HEK293 (cell line): ENCODE results near the gene SLBP.
A peak's percentile ranks its signal among the peaks of the same experiment; 100 is the strongest.

Experiments used
- CTCF ChIA-PET: fragments of 350-600 bp; formaldehyde crosslinking; extraction: SDS; loops from one replicate; lab custom pipeline; 2021; ENCODE audit warnings: antibody characterized with exemption; lab: Yijun Ruan, JAX
- POLR2A ChIA-PET: fragments of 300-600 bp; formaldehyde crosslinking; extraction: SDS; loops from one replicate; lab custom pipeline; 2020; ENCODE audit warnings: antibody characterized with exemption, inconsistent platforms; lab: Yijun Ruan, JAX
- H3K27ac ChIP-seq: fragments of 200-500 bp; sonication (Bioruptor generic); 2 replicates; pipeline ENCODE4 v1.5.1; 2014; ENCODE audit warnings: low read depth, low read length, control low read depth, inconsistent platforms; ENCODE audit errors: extremely low read depth
- H3K36me3 ChIP-seq, 2 experiments: fragments of 200-500 bp in 1 of 2; sonication (Bioruptor generic) in 1 of 2; 1 replicate in 1 of 2; 2 replicates in 1 of 2; pipeline ENCODE4 v1.5.1; 2014 to 2017; ENCODE audit warnings: inconsistent platforms in 2 of 2, low read length in 2 of 2; ENCODE audit not compliant: control insufficient read depth in 2 of 2, insufficient read depth in 1 of 2
- H3K4me1 ChIP-seq: fragments of 200-500 bp; sonication (Bioruptor generic); 2 replicates; pipeline ENCODE4 v1.5.1; 2014; ENCODE audit warnings: mild to moderate bottlenecking, low read length, inconsistent platforms; ENCODE audit not compliant: control insufficient read depth, insufficient read depth
- H3K4me3 ChIP-seq: 2 replicates; pipeline ENCODE4 v1.5.1; 2011; ENCODE audit warnings: low read depth, mild to moderate bottlenecking, control low read depth, low read length, moderate library complexity
- H3K9me3 ChIP-seq: fragments of 200-500 bp; sonication (Bioruptor generic); 2 replicates; pipeline ENCODE4 v1.5.1; 2014; ENCODE audit warnings: low read depth, low read length, inconsistent platforms; ENCODE audit not compliant: control insufficient read depth, insufficient read depth
- GFI1B ChIP-seq: fragments of 450-650 bp; formaldehyde crosslinking; IDR thresholded peaks from 2 replicates; pipeline ENCODE4 v1.5.1; 2016; ENCODE audit warnings: missing biosample characterization, missing genetic modification characterization
- GLI2 ChIP-seq: fragments of 450-650 bp; formaldehyde crosslinking; IDR thresholded peaks from 2 replicates; pipeline ENCODE4; 2017; ENCODE audit warnings: missing biosample characterization, missing genetic modification characterization, low read depth, borderline replicate concordance
- KLF1 ChIP-seq: fragments of 450-650 bp; formaldehyde crosslinking; IDR thresholded peaks from 2 replicates; pipeline ENCODE4 v1.5.1; 2016; ENCODE audit warnings: missing biosample characterization, missing genetic modification characterization
- KLF8 ChIP-seq: fragments of 450-650 bp; formaldehyde crosslinking; IDR thresholded peaks from 2 replicates; pipeline ENCODE4 v1.5.1; 2016; ENCODE audit warnings: missing biosample characterization, missing genetic modification characterization
- SCRT1 ChIP-seq: fragments of 450-650 bp; formaldehyde crosslinking; IDR thresholded peaks from 2 replicates; pipeline ENCODE4 v1.5.1; 2016; ENCODE audit warnings: missing biosample characterization, missing genetic modification characterization, borderline replicate concordance
- SCRT2 ChIP-seq: fragments of 450-650 bp; formaldehyde crosslinking; IDR thresholded peaks from 2 replicates; pipeline ENCODE4 v1.5.1; 2016; ENCODE audit warnings: missing biosample characterization, missing genetic modification characterization
- ZNF169 ChIP-seq: fragments of 450-650 bp; formaldehyde crosslinking; IDR thresholded peaks from 2 replicates; pipeline ENCODE4 v1.5.1; 2016; ENCODE audit warnings: missing biosample characterization, missing genetic modification characterization
- ZNF174 ChIP-seq: fragments of 450-650 bp; formaldehyde crosslinking; IDR thresholded peaks from 2 replicates; pipeline ENCODE4 v1.5.0; 2017; ENCODE audit warnings: missing biosample characterization, mild to moderate bottlenecking, missing genetic modification characterization
- ZNF184 ChIP-seq: fragments of 450-650 bp; IDR thresholded peaks from 2 replicates; pipeline ENCODE4 v1.5.1; 2018; ENCODE audit warnings: missing biosample characterization, mild to moderate bottlenecking, missing genetic modification characterization
- ZNF19 ChIP-seq: fragments of 450-650 bp; formaldehyde crosslinking; IDR thresholded peaks from 2 replicates; pipeline ENCODE4; 2016; ENCODE audit warnings: missing biosample characterization, missing genetic modification characterization, low read depth
- ZNF221 ChIP-seq: fragments of 450-650 bp; formaldehyde crosslinking; IDR thresholded peaks from 2 replicates; pipeline ENCODE4 v1.5.1; 2017; ENCODE audit warnings: missing biosample characterization, missing genetic modification characterization, borderline replicate concordance
- ZNF302 ChIP-seq: fragments of 450-650 bp; formaldehyde crosslinking; IDR thresholded peaks from 2 replicates; pipeline ENCODE4 v1.5.1; 2016; ENCODE audit warnings: missing biosample characterization, missing genetic modification characterization, low read depth
- ZNF394 ChIP-seq: fragments of 450-650 bp; formaldehyde crosslinking; IDR thresholded peaks from 2 replicates; pipeline ENCODE4 v1.5.1; 2016; ENCODE audit warnings: missing biosample characterization, missing genetic modification characterization, mild to moderate bottlenecking, moderate library complexity, borderline replicate concordance
- ZNF571 ChIP-seq: fragments of 450-650 bp; formaldehyde crosslinking; IDR thresholded peaks from 2 replicates; pipeline ENCODE4 v1.5.0; 2017; ENCODE audit warnings: missing biosample characterization, missing genetic modification characterization
- ZNF623 ChIP-seq: fragments of 450-650 bp; formaldehyde crosslinking; IDR thresholded peaks from 2 replicates; pipeline ENCODE4 v1.5.1; 2016; ENCODE audit warnings: missing biosample characterization, missing genetic modification characterization
- ZNF660 ChIP-seq: fragments of 450-650 bp; IDR thresholded peaks from 2 replicates; pipeline ENCODE4 v1.5.1; 2018; ENCODE audit warnings: missing biosample characterization, mild to moderate bottlenecking, missing genetic modification characterization
- ZNF664 ChIP-seq: fragments of 450-650 bp; formaldehyde crosslinking; IDR thresholded peaks from 2 replicates; pipeline ENCODE4 v1.5.1; 2016; ENCODE audit warnings: missing biosample characterization, missing genetic modification characterization
- ZNF76 ChIP-seq: fragments of 450-650 bp; formaldehyde crosslinking; IDR thresholded peaks from 2 replicates; pipeline ENCODE4; 2016; ENCODE audit warnings: low read depth, missing biosample characterization, missing genetic modification characterization, borderline replicate concordance
- ZNF791 ChIP-seq: fragments of 450-650 bp; formaldehyde crosslinking; IDR thresholded peaks from 2 replicates; pipeline ENCODE4 v1.5.1; 2016; ENCODE audit warnings: missing biosample characterization, missing genetic modification characterization
- ZNF837 ChIP-seq: fragments of 450-650 bp; formaldehyde crosslinking; IDR thresholded peaks from 2 replicates; pipeline ENCODE4 v1.5.1; 2016; ENCODE audit warnings: missing biosample characterization, missing genetic modification characterization
- ZNF843 ChIP-seq: fragments of 450-650 bp; formaldehyde crosslinking; IDR thresholded peaks from 2 replicates; pipeline ENCODE4 v1.5.1; 2016; ENCODE audit warnings: missing biosample characterization, missing genetic modification characterization
- ZSCAN16 ChIP-seq: fragments of 450-650 bp; formaldehyde crosslinking; IDR thresholded peaks from 2 replicates; pipeline ENCODE4 v1.5.1; 2016; ENCODE audit warnings: missing biosample characterization, missing genetic modification characterization
- ZSCAN30 ChIP-seq: fragments of 450-650 bp; IDR thresholded peaks from 2 replicates; pipeline ENCODE4 v1.5.1; 2018; ENCODE audit warnings: missing biosample characterization, mild to moderate bottlenecking, missing genetic modification characterization, moderate library complexity
- ZXDB ChIP-seq: fragments of 450-650 bp; formaldehyde crosslinking; IDR thresholded peaks from 2 replicates; pipeline ENCODE4 v1.5.1; 2016; ENCODE audit warnings: missing biosample characterization, missing genetic modification characterization
- TF ChIP-seq, protein P1 (sequence below): fragments of 450-650 bp; formaldehyde crosslinking; IDR thresholded peaks from 2 replicates; pipeline ENCODE4 v1.5.1; 2016; ENCODE audit warnings: missing biosample characterization, missing genetic modification characterization, borderline replicate concordance
- TF ChIP-seq, protein P2 (sequence below): fragments of 450-650 bp; formaldehyde crosslinking; IDR thresholded peaks from 2 replicates; pipeline ENCODE4 v1.5.1; 2016; ENCODE audit warnings: missing biosample characterization, missing genetic modification characterization

SLBP gene

DNA sequence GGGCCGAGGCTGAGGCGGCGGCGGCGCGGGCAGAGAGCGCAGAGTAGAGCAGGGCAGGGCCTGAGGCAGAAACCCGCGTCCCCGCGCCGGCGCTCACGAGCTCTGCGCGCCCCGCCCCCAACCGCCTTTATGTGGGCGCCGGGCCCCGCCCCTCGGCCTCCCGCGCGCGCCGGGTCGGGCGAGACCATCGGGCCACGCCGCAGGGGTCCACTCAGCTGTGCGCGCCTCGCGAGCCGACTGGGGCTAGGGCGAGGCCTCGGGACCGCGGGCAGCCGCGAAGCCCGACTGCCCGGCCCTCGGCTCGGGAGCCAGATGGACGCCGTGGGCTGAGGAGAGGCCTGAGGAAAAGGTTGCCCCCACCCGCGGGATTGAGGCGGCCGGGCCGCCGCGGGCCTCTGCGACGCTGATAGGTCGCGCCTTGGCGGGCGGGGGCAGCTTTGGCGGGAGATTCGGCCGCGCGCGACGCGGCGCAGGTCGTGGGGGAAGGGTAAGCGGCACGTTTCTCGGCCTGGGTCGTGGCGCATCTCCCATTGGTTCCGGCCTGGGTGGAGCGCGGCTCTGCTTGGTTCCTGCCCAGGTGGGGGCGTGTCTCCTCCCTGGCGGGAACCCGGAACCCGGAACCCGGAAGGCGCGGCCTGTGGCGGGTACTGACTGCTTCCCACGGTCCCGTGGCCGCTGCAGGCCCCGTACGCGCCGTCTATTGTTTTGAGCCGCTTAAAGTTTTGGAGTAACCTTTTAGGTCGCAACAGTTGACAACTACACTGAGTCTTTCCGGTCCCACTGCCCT lies at the start of gene SLBP (continued):
- 0 out of 2 replicates have a peak, but pooled peaks have one; percentile 13 for TF ChIP-seq ZNF660

DNA sequence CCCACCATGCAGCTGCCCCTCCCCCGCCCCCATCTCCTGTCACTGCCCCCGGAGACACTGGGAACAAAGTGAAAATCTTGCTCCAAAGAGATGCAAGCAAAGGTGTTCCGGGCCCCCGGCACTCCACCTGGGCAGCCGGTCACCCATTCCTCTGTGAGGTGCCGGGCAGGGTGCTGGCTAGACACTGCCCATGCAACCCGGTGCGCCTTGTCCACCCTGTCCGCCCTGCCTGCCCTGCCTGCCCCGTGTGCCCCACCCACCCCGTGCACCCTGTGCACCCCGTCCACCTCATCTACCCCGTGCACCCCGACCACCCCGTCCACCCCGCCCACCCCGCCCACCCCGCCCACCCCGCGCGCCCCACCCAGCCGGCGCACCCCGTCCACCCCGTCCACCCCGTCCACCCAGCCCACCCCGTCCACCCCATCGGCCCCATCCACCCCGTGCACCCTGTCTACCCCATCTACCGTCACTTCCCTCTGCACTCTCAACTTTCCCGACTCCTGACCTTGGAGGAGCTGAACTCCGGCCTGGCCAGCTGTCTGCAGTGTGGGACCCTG lies 49.1 kb upstream of the SLBP start:
- ChIA-PET CTCF (interaction anchor here (0.6 kb wide), 1 partner anchor 366 kb away, joined by 3 read pairs; no protein-coding TSS in a partner anchor), POLR2A (no interaction called here)
- no peak overlapping the region for H3K4me3 ChIP-seq
- H3K4me1 ChIP-seq: no peaks in the 10 kb centered on the region
- H3K9me3 ChIP-seq: no peaks in the 10 kb centered on the region
- H3K27ac ChIP-seq: no peak overlapping the region
- H3K36me3 ChIP-seq: no peaks in the 10 kb centered on the region
- TF ChIP-seq ZNF221 (tag by site-specific recombination) (no peak), ZNF837 (tag by site-specific recombination) (no peak), ZNF623 (tag by site-specific recombination) (no peak), ZNF791 (no peak), ZNF843 (tag by site-specific recombination) (no peak)

DNA sequence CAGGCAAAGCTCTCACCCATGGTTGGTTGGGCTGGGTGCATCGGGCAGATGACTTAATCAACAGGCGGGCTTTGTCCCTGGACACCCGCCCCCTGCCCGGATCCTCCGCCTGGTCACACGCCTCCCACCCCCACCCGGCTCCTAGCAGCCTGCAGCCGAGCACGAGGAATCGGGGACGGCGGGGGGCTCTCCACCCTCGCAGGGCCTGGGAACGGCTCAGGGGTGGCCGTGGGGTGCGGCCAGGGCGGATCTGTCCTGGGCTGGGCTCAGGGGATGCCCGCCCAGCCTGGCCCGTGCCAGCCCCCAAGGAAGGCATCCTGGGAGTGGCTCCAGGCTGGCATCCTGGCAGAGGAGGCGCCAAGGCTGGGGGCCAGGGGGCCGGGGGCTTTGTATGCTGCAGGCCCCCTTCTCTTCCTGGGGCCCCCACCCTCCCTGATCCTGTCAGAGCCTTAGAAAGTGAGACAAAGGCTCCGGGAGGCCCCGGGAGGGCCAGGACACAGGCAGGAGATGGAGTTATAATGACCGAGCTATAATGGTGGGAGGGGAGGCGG lies 48.5 kb upstream of the SLBP start:
- Histone ChIP-seq H3K4me1 (no peaks in the 10 kb centered on the region), H3K36me3 (no peaks in the 10 kb centered on the region), H3K27ac (no peak overlapping the region), H3K9me3 (no peaks in the 10 kb centered on the region), H3K4me3 (no peak overlapping the region)
- ChIA-PET CTCF (no interaction called here), POLR2A (no interaction called here)
- TF ChIP-seq ZNF19 (no peak), SCRT1 (tag by site-specific recombination) (no peak), ZNF571 (tag by site-specific recombination) (no peak), GFI1B (tag by site-specific recombination) (no peak), KLF1 (peak; percentile 91), GLI2 (no peak), ZSCAN30 (no peak), ZNF76 (tag by site-specific recombination) (no peak), ZNF169 (no peak), KLF8 (tag by site-specific recombination) (peak; percentile 58; the same call in 1 of the 2 replicates), ZXDB (tag by site-specific recombination) (no peak), ZNF664 (no peak), ZSCAN16 (tag by site-specific recombination) (no peak), ZNF394 (no peak), ZNF174 (no peak), SCRT2 (tag by site-specific recombination) (no peak), ZNF302 (no peak), ZNF184 (tag by site-specific recombination) (no peak)
- TF ChIP-seq, protein P1, sequence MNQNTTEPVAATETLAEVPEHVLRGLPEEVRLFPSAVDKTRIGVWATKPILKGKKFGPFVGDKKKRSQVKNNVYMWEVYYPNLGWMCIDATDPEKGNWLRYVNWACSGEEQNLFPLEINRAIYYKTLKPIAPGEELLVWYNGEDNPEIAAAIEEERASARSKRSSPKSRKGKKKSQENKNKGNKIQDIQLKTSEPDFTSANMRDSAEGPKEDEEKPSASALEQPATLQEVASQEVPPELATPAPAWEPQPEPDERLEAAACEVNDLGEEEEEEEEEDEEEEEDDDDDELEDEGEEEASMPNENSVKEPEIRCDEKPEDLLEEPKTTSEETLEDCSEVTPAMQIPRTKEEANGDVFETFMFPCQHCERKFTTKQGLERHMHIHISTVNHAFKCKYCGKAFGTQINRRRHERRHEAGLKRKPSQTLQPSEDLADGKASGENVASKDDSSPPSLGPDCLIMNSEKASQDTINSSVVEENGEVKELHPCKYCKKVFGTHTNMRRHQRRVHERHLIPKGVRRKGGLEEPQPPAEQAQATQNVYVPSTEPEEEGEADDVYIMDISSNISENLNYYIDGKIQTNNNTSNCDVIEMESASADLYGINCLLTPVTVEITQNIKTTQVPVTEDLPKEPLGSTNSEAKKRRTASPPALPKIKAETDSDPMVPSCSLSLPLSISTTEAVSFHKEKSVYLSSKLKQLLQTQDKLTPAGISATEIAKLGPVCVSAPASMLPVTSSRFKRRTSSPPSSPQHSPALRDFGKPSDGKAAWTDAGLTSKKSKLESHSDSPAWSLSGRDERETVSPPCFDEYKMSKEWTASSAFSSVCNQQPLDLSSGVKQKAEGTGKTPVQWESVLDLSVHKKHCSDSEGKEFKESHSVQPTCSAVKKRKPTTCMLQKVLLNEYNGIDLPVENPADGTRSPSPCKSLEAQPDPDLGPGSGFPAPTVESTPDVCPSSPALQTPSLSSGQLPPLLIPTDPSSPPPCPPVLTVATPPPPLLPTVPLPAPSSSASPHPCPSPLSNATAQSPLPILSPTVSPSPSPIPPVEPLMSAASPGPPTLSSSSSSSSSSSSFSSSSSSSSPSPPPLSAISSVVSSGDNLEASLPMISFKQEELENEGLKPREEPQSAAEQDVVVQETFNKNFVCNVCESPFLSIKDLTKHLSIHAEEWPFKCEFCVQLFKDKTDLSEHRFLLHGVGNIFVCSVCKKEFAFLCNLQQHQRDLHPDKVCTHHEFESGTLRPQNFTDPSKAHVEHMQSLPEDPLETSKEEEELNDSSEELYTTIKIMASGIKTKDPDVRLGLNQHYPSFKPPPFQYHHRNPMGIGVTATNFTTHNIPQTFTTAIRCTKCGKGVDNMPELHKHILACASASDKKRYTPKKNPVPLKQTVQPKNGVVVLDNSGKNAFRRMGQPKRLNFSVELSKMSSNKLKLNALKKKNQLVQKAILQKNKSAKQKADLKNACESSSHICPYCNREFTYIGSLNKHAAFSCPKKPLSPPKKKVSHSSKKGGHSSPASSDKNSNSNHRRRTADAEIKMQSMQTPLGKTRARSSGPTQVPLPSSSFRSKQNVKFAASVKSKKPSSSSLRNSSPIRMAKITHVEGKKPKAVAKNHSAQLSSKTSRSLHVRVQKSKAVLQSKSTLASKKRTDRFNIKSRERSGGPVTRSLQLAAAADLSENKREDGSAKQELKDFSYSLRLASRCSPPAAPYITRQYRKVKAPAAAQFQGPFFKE (tag by site-specific recombination): no peak
- TF ChIP-seq, protein P2, sequence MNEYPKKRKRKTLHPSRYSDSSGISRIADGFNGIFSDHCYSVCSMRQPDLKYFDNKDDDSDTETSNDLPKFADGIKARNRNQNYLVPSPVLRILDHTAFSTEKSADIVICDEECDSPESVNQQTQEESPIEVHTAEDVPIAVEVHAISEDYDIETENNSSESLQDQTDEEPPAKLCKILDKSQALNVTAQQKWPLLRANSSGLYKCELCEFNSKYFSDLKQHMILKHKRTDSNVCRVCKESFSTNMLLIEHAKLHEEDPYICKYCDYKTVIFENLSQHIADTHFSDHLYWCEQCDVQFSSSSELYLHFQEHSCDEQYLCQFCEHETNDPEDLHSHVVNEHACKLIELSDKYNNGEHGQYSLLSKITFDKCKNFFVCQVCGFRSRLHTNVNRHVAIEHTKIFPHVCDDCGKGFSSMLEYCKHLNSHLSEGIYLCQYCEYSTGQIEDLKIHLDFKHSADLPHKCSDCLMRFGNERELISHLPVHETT (tag by site-specific recombination): no peak
